ENCODE results near the gene ITIH5.

ITIH5 gene

DNA sequence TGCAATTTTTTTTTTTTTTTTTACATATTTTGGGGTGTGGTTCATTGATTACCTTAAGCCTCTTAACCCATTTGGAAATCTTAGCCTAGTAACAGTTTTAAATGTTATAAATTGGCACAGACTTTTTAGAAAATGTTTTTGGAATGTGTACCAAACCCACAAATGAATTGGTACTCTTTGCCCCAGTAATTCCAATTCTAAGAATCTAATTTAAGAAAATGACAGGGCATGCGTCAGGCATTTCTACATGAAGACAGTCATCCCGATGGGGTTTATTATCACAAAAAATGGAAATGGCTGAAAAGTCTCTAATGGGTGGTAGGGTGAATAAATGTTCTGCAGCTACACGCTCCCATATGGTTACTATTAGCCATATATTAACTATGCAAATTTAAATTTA is 54.9 kb downstream of the ITIH5 start:
- Histone ChIP-seq H3K4me1 (ENCODE audit: control insufficient read depth, insufficient read depth, low read length) (no peaks in the 10 kb centered on the region), H3K9me3 (replicated peaks; ENCODE audit: low read length) (no peaks in the 10 kb centered on the region), H3K4me3 (ENCODE audit: low read length) (no peak overlapping the region), H3K27me3 (ENCODE audit: control insufficient read depth, insufficient read depth, low read length) (no peaks in the 10 kb centered on the region), H3K4me2 (ENCODE audit: low read length) (no peak overlapping the region), H3K36me3 (ENCODE audit: insufficient read depth, low read length) (no peaks in the 10 kb centered on the region), H3K9ac (ENCODE audit: low read depth, low read length) (no peak overlapping the region)

DNA sequence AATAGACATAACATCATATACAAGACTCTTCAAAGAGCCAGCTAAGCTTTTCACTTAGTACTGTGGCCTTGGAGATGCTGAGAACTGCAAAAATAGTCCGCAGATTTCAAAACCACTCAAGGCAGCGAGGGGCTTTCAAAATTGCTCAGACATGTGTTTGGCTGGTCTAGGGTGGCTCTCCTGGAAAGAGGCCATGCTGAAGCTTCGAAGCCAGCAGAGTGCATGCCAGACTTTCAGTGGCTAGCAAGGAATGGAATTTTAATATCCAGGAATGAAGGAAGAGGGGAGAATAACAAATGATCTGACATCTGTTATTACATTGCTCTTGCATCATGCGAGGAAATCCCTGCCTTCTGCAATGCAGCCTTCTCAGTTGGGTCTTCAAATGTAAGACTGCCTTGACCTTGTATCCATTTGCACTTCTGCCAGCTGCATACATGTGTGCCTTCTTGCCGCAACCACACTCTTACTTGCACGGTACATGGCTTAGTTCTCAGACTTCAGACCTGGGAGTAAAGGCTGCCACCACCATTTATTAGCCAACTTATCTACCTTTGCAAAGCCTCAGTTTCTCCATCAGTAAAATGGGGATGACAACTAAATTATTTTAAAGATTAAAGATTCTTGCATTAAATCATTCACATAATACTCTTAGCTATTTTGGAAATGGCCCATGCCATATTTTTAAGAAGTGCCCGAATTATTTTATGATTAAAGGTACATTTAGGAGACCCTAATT is 55.9 kb downstream of the ITIH5 start:
- Histone ChIP-seq H3K36me3 (ENCODE audit: insufficient read depth, low read length) (no peaks in the 10 kb centered on the region), H3K9ac (ENCODE audit: low read depth, low read length) (no peak overlapping the region), H3K9me3 (replicated peaks; ENCODE audit: low read length) (no peaks in the 10 kb centered on the region), H3K4me1 (ENCODE audit: control insufficient read depth, insufficient read depth, low read length) (no peaks in the 10 kb centered on the region), H3K4me2 (ENCODE audit: low read length) (no peak overlapping the region), H3K27me3 (ENCODE audit: control insufficient read depth, insufficient read depth, low read length) (no peaks in the 10 kb centered on the region), H3K4me3 (ENCODE audit: low read length) (no peak overlapping the region)

DNA sequence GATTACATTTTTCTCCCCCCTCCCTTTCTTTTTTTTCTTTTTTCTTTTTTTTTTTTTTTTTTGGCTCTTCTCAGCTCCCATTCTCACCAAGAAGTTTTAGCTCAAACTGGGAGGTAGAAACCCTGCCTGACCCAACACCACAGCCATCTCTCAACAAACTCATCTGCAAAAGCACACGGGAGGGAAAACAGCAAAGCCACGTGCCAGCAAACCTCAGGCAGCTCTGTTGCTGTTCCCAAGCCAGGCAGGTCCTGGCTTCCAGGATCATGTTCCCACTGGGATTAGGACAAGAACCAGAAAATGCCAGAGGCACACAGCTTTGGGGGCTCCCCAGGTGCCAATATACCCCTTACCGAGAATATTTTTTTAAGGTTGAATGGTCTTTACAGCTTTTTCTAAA is 56.7 kb downstream of the ITIH5 start:
- H3K9ac ChIP-seq (ENCODE audit: low read depth, low read length): no peak overlapping the region
- H3K9me3 ChIP-seq (replicated peaks; ENCODE audit: low read length): no peaks in the 10 kb centered on the region
- no peak overlapping the region for H3K4me2 ChIP-seq (ENCODE audit: low read length)
- no peak overlapping the region for H3K4me3 ChIP-seq (ENCODE audit: low read length)
- no peaks in the 10 kb centered on the region for H3K4me1 ChIP-seq (ENCODE audit: control insufficient read depth, insufficient read depth, low read length)
- H3K36me3 ChIP-seq (ENCODE audit: insufficient read depth, low read length): no peaks in the 10 kb centered on the region
- no peaks in the 10 kb centered on the region for H3K27me3 ChIP-seq (ENCODE audit: control insufficient read depth, insufficient read depth, low read length)

DNA sequence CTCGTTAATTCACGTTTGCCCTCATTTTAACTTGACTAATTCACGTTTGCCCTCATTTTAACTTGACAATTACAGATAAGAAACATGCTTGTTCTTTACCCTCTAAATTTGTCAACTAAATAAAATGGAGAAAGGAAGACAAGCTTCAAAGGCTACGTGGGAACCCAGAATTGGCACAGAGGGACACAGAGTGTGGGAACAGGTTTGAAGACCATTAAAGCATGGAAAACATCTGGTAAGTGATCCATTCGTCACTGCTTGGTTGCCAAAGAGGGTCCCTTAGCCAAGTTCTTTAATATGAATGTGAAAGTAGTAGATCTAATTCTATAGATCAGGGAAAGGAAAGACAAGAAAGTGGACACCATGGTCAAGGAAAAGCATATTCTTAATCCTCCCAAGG is 57.2 kb downstream of the ITIH5 start:
- H3K9me3 ChIP-seq (replicated peaks; ENCODE audit: low read length): no peaks in the 10 kb centered on the region
- H3K27me3 ChIP-seq (ENCODE audit: control insufficient read depth, insufficient read depth, low read length): no peaks in the 10 kb centered on the region
- H3K36me3 ChIP-seq (ENCODE audit: insufficient read depth, low read length): no peaks in the 10 kb centered on the region
- no peak overlapping the region for H3K4me2 ChIP-seq (ENCODE audit: low read length)
- no peak overlapping the region for H3K4me3 ChIP-seq (ENCODE audit: low read length)
- H3K9ac ChIP-seq (ENCODE audit: low read depth, low read length): no peak overlapping the region
- no peaks in the 10 kb centered on the region for H3K4me1 ChIP-seq (ENCODE audit: control insufficient read depth, insufficient read depth, low read length)

DNA sequence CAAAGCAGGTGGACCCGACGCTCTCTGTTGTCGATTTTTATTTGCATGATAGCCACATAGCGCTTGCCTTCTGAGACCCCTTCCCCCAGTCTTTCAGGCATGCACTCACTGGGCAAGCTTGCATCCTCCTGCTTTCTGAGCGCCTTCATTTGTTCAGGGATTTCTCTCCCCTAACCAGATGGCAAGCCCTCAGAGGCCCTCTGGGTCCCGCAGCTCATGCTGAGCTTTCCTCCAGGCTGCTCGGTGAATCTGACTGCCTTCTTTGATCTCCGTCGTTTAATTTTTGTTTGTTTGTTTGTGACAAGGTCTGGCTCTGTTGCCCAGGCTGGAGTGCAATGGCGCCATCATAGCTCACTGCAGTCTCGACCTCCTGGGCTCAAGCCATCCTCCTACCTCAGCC is 58.8 kb downstream of the ITIH5 start:
- Histone ChIP-seq H3K36me3 (ENCODE audit: insufficient read depth, low read length) (no peaks in the 10 kb centered on the region), H3K4me2 (ENCODE audit: low read length) (no peak overlapping the region), H3K4me1 (ENCODE audit: control insufficient read depth, insufficient read depth, low read length) (no peaks in the 10 kb centered on the region), H3K9ac (ENCODE audit: low read depth, low read length) (no peak overlapping the region), H3K9me3 (replicated peaks; ENCODE audit: low read length) (no peaks in the 10 kb centered on the region), H3K27me3 (ENCODE audit: control insufficient read depth, insufficient read depth, low read length) (no peaks in the 10 kb centered on the region), H3K4me3 (ENCODE audit: low read length) (no peak overlapping the region)

DNA sequence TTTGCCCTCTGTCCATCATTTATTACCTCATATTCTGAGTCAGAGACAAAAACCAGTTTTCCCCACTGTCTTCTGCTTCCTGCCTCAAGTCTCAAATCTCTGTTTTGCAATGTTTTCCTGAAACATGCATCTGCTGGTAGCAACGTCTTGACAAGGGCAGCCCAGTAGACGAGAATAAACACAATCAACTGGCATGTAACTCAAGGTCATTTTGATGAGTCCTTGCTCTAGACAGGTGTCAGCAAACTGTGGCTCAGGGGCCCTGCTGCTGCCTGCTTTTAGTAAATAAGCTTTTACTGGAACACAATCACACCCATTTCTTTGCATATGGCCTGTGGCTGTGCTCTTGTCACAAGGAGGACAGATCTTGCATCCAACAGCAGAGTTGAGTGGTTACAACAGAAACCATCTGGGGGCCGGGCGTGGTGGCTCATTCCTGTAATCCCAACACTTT is 59.8 kb downstream of the ITIH5 start:
- no peaks in the 10 kb centered on the region for H3K4me1 ChIP-seq (ENCODE audit: control insufficient read depth, insufficient read depth, low read length)
- no peak overlapping the region for H3K9ac ChIP-seq (ENCODE audit: low read depth, low read length)
- no peaks in the 10 kb centered on the region for H3K9me3 ChIP-seq (replicated peaks; ENCODE audit: low read length)
- no peaks in the 10 kb centered on the region for H3K27me3 ChIP-seq (ENCODE audit: control insufficient read depth, insufficient read depth, low read length)
- H3K4me3 ChIP-seq (ENCODE audit: low read length): no peak overlapping the region
- no peak overlapping the region for H3K4me2 ChIP-seq (ENCODE audit: low read length)
- H3K36me3 ChIP-seq (ENCODE audit: insufficient read depth, low read length): no peaks in the 10 kb centered on the region

DNA sequence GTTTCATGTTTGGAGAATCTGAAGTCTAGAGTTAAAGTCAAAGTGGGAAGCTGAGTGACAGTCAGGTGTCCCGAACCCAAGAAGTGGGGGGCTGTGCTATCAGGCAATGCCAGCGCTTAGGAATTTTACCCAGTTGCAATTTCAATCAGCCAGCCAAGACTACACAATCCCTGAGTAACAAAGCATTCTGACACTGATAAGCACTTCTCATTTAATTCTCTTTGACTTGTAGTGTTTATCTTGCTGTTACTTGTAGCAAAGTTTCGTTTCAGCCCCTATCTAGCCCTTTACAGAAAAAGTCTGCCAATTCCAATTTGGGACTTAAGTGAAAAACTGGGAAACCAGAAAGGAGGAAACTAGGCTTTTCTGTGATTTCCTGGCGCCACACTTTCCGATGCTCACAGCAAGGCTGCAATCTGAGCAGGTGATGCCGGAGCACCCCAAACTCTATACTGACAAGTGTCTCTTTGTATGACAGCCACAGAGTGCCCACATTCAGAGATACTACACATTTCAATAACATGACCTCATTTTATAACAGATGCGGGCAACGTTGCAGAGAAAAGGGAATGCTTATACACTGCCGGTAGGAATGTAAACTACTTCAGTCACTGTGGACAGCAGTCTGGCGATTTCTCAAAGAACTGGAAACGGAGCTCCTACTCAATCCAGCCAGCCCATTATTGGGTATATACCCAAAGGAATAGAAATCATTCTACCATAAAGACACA is 61.0 kb downstream of the ITIH5 start:
- Histone ChIP-seq H3K36me3 (ENCODE audit: insufficient read depth, low read length) (no peaks in the 10 kb centered on the region), H3K4me1 (ENCODE audit: control insufficient read depth, insufficient read depth, low read length) (no peaks in the 10 kb centered on the region), H3K27me3 (ENCODE audit: control insufficient read depth, insufficient read depth, low read length) (no peaks in the 10 kb centered on the region), H3K9ac (ENCODE audit: low read depth, low read length) (no peak overlapping the region), H3K4me3 (ENCODE audit: low read length) (no peak overlapping the region), H3K9me3 (replicated peaks; ENCODE audit: low read length) (no peaks in the 10 kb centered on the region), H3K4me2 (ENCODE audit: low read length) (no peak overlapping the region)

DNA sequence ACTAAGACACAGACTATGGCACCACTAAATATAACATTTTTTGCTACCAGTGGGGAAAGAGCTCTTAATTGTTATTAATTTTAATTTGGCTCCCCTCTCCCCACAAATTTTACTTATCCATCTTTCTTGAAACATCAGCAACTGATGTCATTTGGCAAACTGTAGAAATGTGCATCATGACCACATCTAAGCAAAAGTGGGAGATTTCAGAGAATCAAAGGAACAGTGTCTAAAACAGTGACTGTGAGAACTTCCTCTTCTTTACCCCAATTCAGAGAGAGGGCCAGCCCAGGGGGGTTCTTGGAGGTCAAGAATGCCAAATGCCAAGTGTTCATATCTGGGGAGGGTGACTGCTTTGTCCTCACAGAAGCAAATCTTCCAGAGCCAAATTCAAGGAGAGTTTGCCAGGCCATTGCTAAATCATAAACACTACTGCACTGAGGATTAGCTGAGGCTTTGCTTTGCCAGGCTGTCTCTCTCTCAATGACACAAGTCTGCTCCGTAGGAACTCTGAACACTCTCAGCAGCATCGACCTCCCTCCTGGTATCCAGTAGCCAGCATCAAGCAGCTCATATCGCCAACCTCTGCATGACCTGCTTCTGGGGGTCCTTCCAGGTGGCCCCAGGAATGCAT is 65.6 kb downstream of the ITIH5 start:
- H3K4me3 ChIP-seq (ENCODE audit: low read length): no peak overlapping the region
- no peaks in the 10 kb centered on the region for H3K4me1 ChIP-seq (ENCODE audit: control insufficient read depth, insufficient read depth, low read length)
- H3K36me3 ChIP-seq (ENCODE audit: insufficient read depth, low read length): no peaks in the 10 kb centered on the region
- no peak overlapping the region for H3K9ac ChIP-seq (ENCODE audit: low read depth, low read length)
- H3K27me3 ChIP-seq (ENCODE audit: control insufficient read depth, insufficient read depth, low read length): no peaks in the 10 kb centered on the region
- H3K9me3 ChIP-seq (replicated peaks; ENCODE audit: low read length): no peaks in the 10 kb centered on the region
- no peak overlapping the region for H3K4me2 ChIP-seq (ENCODE audit: low read length)

DNA sequence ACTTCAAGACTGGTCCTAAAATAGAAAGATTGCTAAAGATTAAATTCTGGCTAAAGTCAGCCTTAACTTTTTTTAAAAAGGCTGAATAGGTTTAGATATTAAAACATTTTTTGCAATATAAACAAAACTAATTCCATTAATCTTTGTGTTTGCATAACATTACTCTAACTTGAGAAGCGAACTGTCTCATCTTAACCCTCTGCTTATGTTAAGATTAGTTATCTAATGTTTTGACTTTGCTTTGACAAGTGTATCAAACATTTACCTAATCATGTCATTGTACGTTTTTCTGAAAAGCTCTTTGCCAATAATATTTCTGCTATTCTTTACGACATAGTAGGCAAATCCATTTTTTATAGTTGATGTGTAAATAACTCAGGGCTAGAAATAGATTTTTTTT is 68.0 kb downstream of the ITIH5 start:
- Histone ChIP-seq H3K9ac (ENCODE audit: low read depth, low read length) (no peak overlapping the region), H3K4me1 (ENCODE audit: control insufficient read depth, insufficient read depth, low read length) (no peaks in the 10 kb centered on the region), H3K4me2 (ENCODE audit: low read length) (no peak overlapping the region), H3K9me3 (replicated peaks; ENCODE audit: low read length) (no peaks in the 10 kb centered on the region), H3K36me3 (ENCODE audit: insufficient read depth, low read length) (no peaks in the 10 kb centered on the region), H3K27me3 (ENCODE audit: control insufficient read depth, insufficient read depth, low read length) (no peaks in the 10 kb centered on the region), H3K4me3 (ENCODE audit: low read length) (no peak overlapping the region)

DNA sequence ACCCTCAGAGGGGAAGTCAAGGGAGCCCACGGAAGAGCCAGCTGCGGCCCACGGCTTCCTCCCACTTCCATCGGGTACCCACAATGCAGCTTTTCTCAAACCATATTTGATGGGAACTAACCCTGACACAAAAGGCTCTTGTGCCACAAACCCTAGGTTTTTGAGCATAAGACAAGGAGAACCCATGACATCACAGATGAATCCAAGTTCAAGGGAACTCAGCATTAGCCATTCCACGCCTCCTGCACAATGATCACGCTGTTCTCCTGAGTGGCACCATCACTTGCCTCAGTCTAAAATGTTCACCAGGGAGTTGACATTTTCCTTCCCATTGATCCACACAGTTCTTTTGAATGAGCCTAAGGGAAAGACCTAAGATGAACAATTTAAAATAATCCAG is 70.4 kb downstream of the ITIH5 start:
- no peak overlapping the region for H3K4me3 ChIP-seq (ENCODE audit: low read length)
- no peak overlapping the region for H3K4me2 ChIP-seq (ENCODE audit: low read length)
- no peaks in the 10 kb centered on the region for H3K27me3 ChIP-seq (ENCODE audit: control insufficient read depth, insufficient read depth, low read length)
- no peaks in the 10 kb centered on the region for H3K36me3 ChIP-seq (ENCODE audit: insufficient read depth, low read length)
- no peak overlapping the region for H3K9ac ChIP-seq (ENCODE audit: low read depth, low read length)
- H3K9me3 ChIP-seq (replicated peaks; ENCODE audit: low read length): no peaks in the 10 kb centered on the region
- no peaks in the 10 kb centered on the region for H3K4me1 ChIP-seq (ENCODE audit: control insufficient read depth, insufficient read depth, low read length)

DNA sequence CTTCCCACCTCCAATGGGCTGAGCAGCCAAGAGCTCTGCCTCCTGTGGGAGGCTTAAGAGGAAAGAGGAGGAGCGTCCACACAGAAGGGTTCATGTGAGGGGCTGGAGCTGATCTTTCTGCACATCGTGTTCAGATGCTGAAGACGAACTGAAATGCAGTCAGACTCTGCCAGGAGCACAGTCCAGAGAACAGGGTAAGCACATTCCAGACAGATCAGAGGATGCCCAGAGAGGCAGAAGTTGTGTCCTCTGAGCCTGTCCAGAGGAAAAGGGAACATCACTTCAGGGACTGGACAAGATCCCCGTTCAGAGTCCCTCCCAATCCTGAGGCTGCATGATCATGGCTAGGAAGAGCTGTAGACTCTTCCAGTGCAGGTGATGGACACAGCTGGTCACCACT is 72.9 kb downstream of the ITIH5 start:
- no peaks in the 10 kb centered on the region for H3K4me1 ChIP-seq (ENCODE audit: control insufficient read depth, insufficient read depth, low read length)
- no peak overlapping the region for H3K9ac ChIP-seq (ENCODE audit: low read depth, low read length)
- no peaks in the 10 kb centered on the region for H3K27me3 ChIP-seq (ENCODE audit: control insufficient read depth, insufficient read depth, low read length)

More for the DNA sequence above, 72.9 kb downstream of the ITIH5 start:
- Histone ChIP-seq H3K9me3 (replicated peaks; ENCODE audit: low read length) (no peaks in the 10 kb centered on the region), H3K4me2 (ENCODE audit: low read length) (no peak overlapping the region), H3K36me3 (ENCODE audit: insufficient read depth, low read length) (no peaks in the 10 kb centered on the region), H3K4me3 (ENCODE audit: low read length) (no peak overlapping the region)
